Mucosa of descending colon (tissue), 3 donors: ENCODE results near the gene ITIH5. TPM values are rescaled to one million over a fixed set of nuclear protein-coding genes. Genes with fewer than 3 reads are reported as not detected.

Experiments used
- ATAC-seq: fragments of 200-7000 bp; cut with Tn5 transposase; one replicate; pipeline ENCODE4 v1.9.1; 2020; ENCODE audit warnings: mild to moderate bottlenecking, moderate library complexity
- DNase-seq, 3 donors: peaks; one replicate each; pipeline ENCODE4 v3.0.0-alpha.2; 2020
- H3K36me3 ChIP-seq: fragments of 200-600 bp; one replicate; pipeline ENCODE4 v1.8.0; 2021; ENCODE audit warnings: low read depth, mild to moderate bottlenecking
- H3K4me1 ChIP-seq: fragments of 200-600 bp; one replicate; pipeline ENCODE4 v1.8.0; 2021; ENCODE audit warnings: low read depth, mild to moderate bottlenecking
- H3K4me3 ChIP-seq: fragments of 200-600 bp; one replicate; pipeline ENCODE4 v1.8.0; 2021; ENCODE audit warnings: mild to moderate bottlenecking
- H3K9me3 ChIP-seq: fragments of 200-600 bp; one replicate; pipeline ENCODE4 v1.8.0; 2021; ENCODE audit warnings: mild to moderate bottlenecking
- intact Hi-C, 2 donors: fragments of 100-400 bp; cut with DNase I in 1 of 2; cut with micrococcal nuclease in 1 of 2; formaldehyde crosslinking; loops; one replicate each; pipeline versions ENCODE4 v1.11.0 to v1.11.1; 2022; cut with DNase I, micrococcal nuclease
- total RNA-seq, 3 donors: library from RNA; stranded (reverse); fragmentation: NEBNext Ultra II Directional in 2 of 3; extraction: Animal tissue kit (Norgen Biotek cat#: 25700) in 2 of 3; gene quantifications; one replicate each; pipeline versions ENCODE4 v1.2.1 to v1.2.4, GENCODE V29; 2021 to 2023
- TF ChIP-seq, protein P1 (sequence below): fragments of 200-600 bp; IDR thresholded peaks from one replicate; pipeline ENCODE4 v1.8.0; 2022; ENCODE audit warnings: antibody characterized with exemption, mild to moderate bottlenecking
- donor health status: DM: no; HTN: no; CAD: no; lungs with moderate emphysema.
- donor health status: DM: no; HTN: no; CAD: no.
- donor health status: DM: no; HTN: yes; CAD: no.

Gene ITIH5
- total RNA-seq, 3 donors from 2014 or later, result 5.0 to 46.6 (median 8.1) TPM

DNA sequence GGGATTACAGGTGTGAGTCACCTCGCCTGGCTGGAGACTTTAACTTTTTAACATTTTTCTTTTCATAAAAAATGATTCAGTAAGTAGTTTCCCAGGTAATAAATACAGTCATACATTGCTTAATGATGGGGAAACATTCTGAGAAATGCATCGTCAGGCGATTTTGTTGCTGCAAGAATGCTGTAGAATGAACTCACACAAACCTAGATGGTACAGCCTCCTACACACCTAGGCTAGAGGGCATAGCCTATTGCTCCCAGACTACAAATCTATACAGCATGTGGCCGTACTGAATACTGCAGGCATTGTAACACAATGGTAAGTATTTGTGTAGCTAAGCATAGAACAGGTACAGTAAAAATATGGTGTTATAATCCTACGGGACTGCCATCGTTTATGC is 147.4 kb downstream of the ITIH5 start:
- Histone ChIP-seq H3K36me3 (no peaks in the 10 kb centered on the region), H3K4me1 (no peaks in the 10 kb centered on the region), H3K4me3 (no peak overlapping the region), H3K9me3 (no peaks in the 10 kb centered on the region)
- intact Hi-C loops, result no loop called here
- TF ChIP-seq, protein P1, sequence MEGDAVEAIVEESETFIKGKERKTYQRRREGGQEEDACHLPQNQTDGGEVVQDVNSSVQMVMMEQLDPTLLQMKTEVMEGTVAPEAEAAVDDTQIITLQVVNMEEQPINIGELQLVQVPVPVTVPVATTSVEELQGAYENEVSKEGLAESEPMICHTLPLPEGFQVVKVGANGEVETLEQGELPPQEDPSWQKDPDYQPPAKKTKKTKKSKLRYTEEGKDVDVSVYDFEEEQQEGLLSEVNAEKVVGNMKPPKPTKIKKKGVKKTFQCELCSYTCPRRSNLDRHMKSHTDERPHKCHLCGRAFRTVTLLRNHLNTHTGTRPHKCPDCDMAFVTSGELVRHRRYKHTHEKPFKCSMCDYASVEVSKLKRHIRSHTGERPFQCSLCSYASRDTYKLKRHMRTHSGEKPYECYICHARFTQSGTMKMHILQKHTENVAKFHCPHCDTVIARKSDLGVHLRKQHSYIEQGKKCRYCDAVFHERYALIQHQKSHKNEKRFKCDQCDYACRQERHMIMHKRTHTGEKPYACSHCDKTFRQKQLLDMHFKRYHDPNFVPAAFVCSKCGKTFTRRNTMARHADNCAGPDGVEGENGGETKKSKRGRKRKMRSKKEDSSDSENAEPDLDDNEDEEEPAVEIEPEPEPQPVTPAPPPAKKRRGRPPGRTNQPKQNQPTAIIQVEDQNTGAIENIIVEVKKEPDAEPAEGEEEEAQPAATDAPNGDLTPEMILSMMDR, result no peak
- DNase-seq (no peak), ATAC-seq (no peak)

DNA sequence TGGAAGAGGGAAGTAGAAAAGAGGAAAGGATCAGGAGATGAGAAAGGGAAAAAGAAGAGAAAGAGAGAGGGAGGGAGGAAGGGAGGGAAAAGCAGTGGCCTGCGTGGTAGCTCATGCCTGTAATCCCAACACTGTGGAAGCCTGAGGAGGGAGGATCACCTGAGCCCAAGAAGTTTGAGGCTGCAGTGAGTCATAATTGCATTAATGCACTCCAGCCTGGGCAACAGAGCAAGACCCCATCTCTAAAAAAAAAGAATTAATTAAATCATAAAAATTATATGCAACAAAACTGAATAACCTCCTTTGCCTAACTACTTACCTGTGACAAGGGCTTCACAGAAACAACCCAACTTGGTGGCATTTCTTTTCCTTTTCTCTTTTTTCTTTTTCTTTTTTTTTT is 148.1 kb downstream of the ITIH5 start:
- DNase-seq (no peak), ATAC-seq (no peak)
- H3K4me3 ChIP-seq, result no peak overlapping the region
- H3K4me1 ChIP-seq, result no peaks in the 10 kb centered on the region
- intact Hi-C loops, result no loop called here
- H3K9me3 ChIP-seq, result no peaks in the 10 kb centered on the region
- TF ChIP-seq, protein P1, result no peak
- H3K36me3 ChIP-seq, result no peaks in the 10 kb centered on the region

DNA sequence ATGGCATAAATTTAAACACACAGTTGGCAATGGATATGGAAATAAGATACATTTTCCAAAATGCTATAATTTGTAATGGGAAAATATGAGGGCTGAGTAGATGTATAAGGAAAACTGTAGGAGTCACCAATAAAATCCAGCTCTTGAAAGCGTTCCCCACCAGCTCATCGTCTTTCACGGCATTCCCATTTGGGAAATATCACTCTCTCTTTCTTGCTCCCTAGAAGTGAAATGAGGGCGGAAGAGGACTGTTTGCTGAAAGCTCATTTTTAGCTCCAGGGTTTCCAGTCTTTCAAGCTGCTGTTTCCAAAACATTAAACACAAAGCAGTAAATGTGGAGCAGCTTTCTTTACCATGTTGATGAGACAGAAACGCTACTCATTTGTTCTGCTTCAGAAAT is 151.3 kb downstream of the ITIH5 start:
- H3K4me1 ChIP-seq, result no peaks in the 10 kb centered on the region
- ATAC-seq (no peak), DNase-seq (no peak)
- H3K9me3 ChIP-seq, result no peaks in the 10 kb centered on the region
- H3K4me3 ChIP-seq, result no peak overlapping the region
- no peaks in the 10 kb centered on the region for H3K36me3 ChIP-seq
- TF ChIP-seq, protein P1, result no peak
- intact Hi-C loops, result no loop called here

DNA sequence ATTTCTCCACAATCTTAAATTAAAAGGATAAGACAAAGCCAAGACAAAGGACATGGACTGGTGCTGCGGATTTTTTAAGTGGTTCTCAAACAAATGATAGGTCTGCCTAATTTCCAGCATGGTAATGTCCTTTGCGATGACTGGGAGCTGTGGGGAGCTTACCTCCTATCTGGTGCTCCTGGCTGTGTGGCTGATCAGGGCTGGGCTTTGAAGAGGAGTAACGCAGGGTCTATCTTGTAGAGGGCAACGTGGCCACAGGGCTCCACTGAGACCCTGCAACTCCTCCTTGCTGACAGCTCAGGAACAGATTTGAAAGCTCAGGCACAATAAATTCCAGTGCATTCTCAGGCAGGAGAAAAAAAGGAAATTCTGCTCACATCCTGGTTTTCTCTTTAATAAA is 152.8 kb downstream of the ITIH5 start:
- H3K4me1 ChIP-seq, result no peaks in the 10 kb centered on the region
- TF ChIP-seq, protein P1, result no peak
- ATAC-seq, result no peak
- H3K36me3 ChIP-seq, result no peaks in the 10 kb centered on the region
- H3K9me3 ChIP-seq, result no peaks in the 10 kb centered on the region
- DNase-seq, result no peak
- intact Hi-C loops, result no loop called here
- no peak overlapping the region for H3K4me3 ChIP-seq

DNA sequence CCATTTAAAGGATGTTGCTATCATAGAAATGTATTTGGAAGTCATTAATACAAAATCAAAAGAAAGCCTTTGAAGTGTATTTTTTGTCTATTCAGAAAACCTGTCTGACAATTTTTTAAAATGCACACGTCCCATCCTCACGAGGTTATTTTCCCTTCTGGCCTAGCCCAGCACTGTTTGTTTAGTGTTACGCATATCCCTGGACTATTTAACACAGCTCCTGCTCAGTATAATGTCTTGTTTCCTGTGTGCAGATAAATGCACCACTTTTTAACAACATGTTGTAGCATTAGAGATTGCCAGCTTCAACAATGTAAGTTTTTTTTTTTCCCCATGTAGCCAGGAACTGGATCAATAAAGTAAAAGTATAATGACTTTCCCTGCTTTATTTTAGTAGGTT is 153.3 kb downstream of the ITIH5 start:
- TF ChIP-seq, protein P1, result no peak
- Histone ChIP-seq H3K4me1 (no peaks in the 10 kb centered on the region), H3K4me3 (no peak overlapping the region), H3K36me3 (no peaks in the 10 kb centered on the region), H3K9me3 (no peaks in the 10 kb centered on the region)
- ATAC-seq (no peak), DNase-seq (no peak)
- intact Hi-C loops, result no loop called here

DNA sequence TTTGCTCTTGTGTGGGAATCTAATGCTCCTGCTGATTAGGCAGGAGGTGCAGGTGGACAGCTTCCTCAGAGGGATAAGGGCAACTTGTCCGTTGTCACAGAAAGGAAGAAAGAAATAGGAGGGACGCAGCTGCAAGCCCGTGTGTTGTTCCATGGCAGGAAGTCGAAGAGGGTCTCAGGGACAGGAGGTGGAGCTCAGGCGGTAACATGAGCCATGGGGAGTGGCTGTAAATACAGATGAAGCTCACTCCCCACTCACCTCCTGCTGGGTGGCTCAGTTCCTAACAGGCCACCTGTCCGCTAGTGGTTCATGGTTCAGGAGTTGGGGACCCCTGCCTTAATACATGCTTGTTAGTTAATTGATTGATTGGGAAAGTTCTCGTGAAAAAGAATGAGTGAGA is 154.3 kb downstream of the ITIH5 start:
- intact Hi-C loops, result no loop called here
- Histone ChIP-seq H3K36me3 (no peaks in the 10 kb centered on the region), H3K4me3 (no peak overlapping the region), H3K9me3 (no peaks in the 10 kb centered on the region), H3K4me1 (no peaks in the 10 kb centered on the region)
- TF ChIP-seq, protein P1, result no peak
- no peak for DNase-seq
- ATAC-seq, result peak; percentile 15
